HepG2 (cell line): ENCODE data around the gene PRKAG1. TPM values are rescaled to one million over a fixed set of nuclear protein-coding genes. Genes with fewer than 3 reads are reported as not detected.

Experiments used
- AHR ChIP-seq: IDR thresholded peaks from 2 replicates; pipeline ENCODE4 v1.6.1; 2018; ENCODE audit warnings: missing genetic modification reagents, missing compliant biosample characterization
- ATF3 ChIP-seq: sonication (generic); formaldehyde crosslinking; IDR thresholded peaks from 2 replicates; pipeline ENCODE4 v1.4.0; 2020; ENCODE audit warnings: missing genetic modification reagents
- HDAC2 ChIP-seq: sonication (generic); formaldehyde crosslinking; IDR thresholded peaks from 2 replicates; pipeline ENCODE4 v1.4.0; 2020; ENCODE audit warnings: missing genetic modification reagents
- JUN ChIP-seq: sonication (generic); formaldehyde crosslinking; IDR thresholded peaks from 2 replicates; pipeline ENCODE4 v1.4.0; 2020; ENCODE audit warnings: mild to moderate bottlenecking, missing genetic modification reagents
- KAT8 ChIP-seq: IDR thresholded peaks from 2 replicates; pipeline ENCODE4 v1.6.1; 2016; ENCODE audit warnings: missing genetic modification reagents, missing compliant biosample characterization
- LCORL ChIP-seq, 2 experiments: fragments of 450-650 bp in 1 of 2; sonication (generic) in 1 of 2; formaldehyde crosslinking in 1 of 2; IDR thresholded peaks; 2 replicates each; pipeline versions ENCODE4 v1.5.0 to v1.6.1; 2017 to 2020; ENCODE audit warnings: antibody characterized with exemption in 1 of 2, missing genetic modification reagents in 1 of 2
- MTF2 ChIP-seq: sonication (generic); formaldehyde crosslinking; IDR thresholded peaks from 2 replicates; pipeline ENCODE4 v1.5.0; 2020; ENCODE audit warnings: missing genetic modification reagents, borderline replicate concordance
- SRF ChIP-seq: IDR thresholded peaks from 2 replicates; pipeline ENCODE4 v1.6.1; 2011; ENCODE audit warnings: mild to moderate bottlenecking, low read depth, low read length, moderate library complexity
- TOPORS ChIP-seq: sonication (generic); formaldehyde crosslinking; IDR thresholded peaks from 2 replicates; pipeline ENCODE4 v1.8.0; 2023; ENCODE audit warnings: mild to moderate bottlenecking, missing genetic modification reagents
- ZBTB42 ChIP-seq: sonication (generic); formaldehyde crosslinking; IDR thresholded peaks from 2 replicates; pipeline ENCODE4 v1.5.0; 2020; ENCODE audit warnings: mild to moderate bottlenecking, missing genetic modification reagents
- ZC3H13 ChIP-seq: sonication (generic); formaldehyde crosslinking; IDR thresholded peaks from 2 replicates; pipeline ENCODE4 v1.8.1; 2023; ENCODE audit warnings: mild to moderate bottlenecking, missing genetic modification reagents, moderate library complexity
- ZNF350 ChIP-seq: sonication (generic); formaldehyde crosslinking; IDR thresholded peaks from 2 replicates; pipeline ENCODE4 v1.4.0; 2020; ENCODE audit warnings: mild to moderate bottlenecking, low read depth, missing genetic modification reagents, borderline replicate concordance
- ZNF496 ChIP-seq: sonication (generic); formaldehyde crosslinking; IDR thresholded peaks from 2 replicates; pipeline ENCODE4 v1.8.1; 2023; ENCODE audit warnings: mild to moderate bottlenecking, moderate library complexity, missing genetic modification reagents; ENCODE audit not compliant: insufficient replicate concordance
- ZXDC ChIP-seq: sonication (generic); formaldehyde crosslinking; IDR thresholded peaks from 2 replicates; pipeline ENCODE4 v1.5.0; 2020; ENCODE audit warnings: mild to moderate bottlenecking, missing genetic modification reagents
- ZZZ3 ChIP-seq: sonication (generic); formaldehyde crosslinking; IDR thresholded peaks from 2 replicates; pipeline ENCODE4 v1.4.0; 2020; ENCODE audit warnings: missing genetic modification reagents, mild to moderate bottlenecking, borderline replicate concordance
- polyA plus RNA-seq, 8 experiments: library from polyadenylated mRNA; depleted of rRNA in 3 of 8; stranded (reverse) in 7 of 8; unstranded in 1 of 8; fragments of >200 nt; fragmentation: Illumina TruSeq in 4 of 8; extraction: Trizol in 4 of 8; gene quantifications; 2 replicates each; pipeline versions ENCODE4 v1.2.1 to v1.2.3, GENCODE V29; 2011 to 2016; ENCODE audit warnings: low read depth in 4 of 8, missing spikeins in 1 of 8, mixed read lengths in 1 of 8; ENCODE audit not compliant: insufficient read depth in 1 of 8
- total RNA-seq, 5 experiments: library from RNA; depleted of rRNA; stranded (reverse); fragments of >200 nt; fragmentation: Illumina TruSeq; extraction: Trizol; gene quantifications; 2 replicates each; pipeline ENCODE4 v1.2.3, GENCODE V29; 2016; ENCODE audit warnings: low read depth in 1 of 5
- TF ChIP-seq, protein P1 (sequence below): sonication (generic); formaldehyde crosslinking; IDR thresholded peaks from 2 replicates; pipeline ENCODE4 v1.8.0; 2023; ENCODE audit warnings: mild to moderate bottlenecking, missing genetic modification reagents
- TF ChIP-seq, protein P2 (sequence below): sonication (generic); formaldehyde crosslinking; IDR thresholded peaks from 2 replicates; pipeline ENCODE4 v1.5.1; 2020; ENCODE audit warnings: mild to moderate bottlenecking, missing genetic modification reagents, borderline replicate concordance

Gene PRKAG1
- total and polyA plus RNA-seq, 2 of the 13 experiments (the other 11 are each of a cell fraction or from before 2014, with no cell fraction given) = 26.1 to 32.8 TPM

DNA sequence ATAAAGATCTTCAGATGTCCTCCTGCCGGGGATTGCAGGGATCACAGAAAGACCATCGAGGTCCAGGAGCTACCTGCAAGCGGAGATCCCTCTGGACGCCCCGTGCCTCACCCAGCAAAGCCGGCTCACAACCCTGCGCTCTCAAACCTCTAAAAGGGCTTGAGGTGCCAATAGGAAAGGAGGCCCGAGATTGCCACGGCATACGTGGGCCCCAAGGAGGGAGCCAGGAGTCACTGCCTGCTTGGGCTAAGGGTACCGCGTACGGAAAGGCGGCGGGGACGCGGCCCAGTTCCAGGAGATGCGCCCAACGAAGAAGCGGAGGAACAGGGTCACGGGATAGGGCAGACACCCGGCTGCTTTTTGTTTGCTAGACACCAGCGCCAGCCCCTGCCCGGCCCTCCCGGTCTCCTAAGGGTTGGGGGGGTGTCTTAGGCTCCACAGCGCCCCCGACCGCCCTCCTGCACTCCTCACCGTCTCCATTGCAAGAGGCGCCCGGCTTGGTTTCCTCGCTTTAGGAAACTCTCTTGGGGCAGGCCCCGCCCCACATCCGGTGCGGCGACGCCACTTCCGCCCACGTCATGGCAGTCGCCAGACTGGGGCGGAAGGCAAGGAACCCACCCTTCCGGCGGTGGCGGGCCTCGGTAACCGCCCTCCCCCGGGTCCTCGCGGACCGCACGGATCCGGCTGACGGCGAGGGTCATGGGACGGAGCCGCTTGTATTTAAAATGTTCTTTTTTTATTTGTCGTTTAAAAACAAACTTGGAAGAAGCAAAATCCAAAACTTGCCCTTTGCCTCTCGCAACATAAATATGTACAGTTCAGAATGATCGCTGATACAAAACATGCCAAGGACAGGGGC lies at the start of gene PRKAG1 (continued):
- no peak for TF ChIP-seq LCORL (IDR thresholded peaks at IDR 0.05)
- TF ChIP-seq LCORL (CRISPR knock-in tag; IDR thresholded peaks at IDR 0.05) = peak; percentile 81; the same call in 1 of the 2 replicates
- no peak for TF ChIP-seq ZNF496 (CRISPR knock-in tag)
- TF ChIP-seq ZXDC (CRISPR knock-in tag) = no peak
- TF ChIP-seq JUN (CRISPR knock-in tag) = peak; percentile 40; the same call in 1 of the 2 replicates
- TF ChIP-seq, protein P1, sequence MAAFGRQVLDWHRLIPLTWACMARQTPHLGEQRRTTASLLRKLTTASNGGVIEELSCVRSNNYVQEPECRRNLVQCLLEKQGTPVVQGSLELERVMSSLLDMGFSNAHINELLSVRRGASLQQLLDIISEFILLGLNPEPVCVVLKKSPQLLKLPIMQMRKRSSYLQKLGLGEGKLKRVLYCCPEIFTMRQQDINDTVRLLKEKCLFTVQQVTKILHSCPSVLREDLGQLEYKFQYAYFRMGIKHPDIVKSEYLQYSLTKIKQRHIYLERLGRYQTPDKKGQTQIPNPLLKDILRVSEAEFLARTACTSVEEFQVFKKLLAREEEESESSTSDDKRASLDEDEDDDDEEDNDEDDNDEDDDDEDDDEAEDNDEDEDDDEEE = peak; percentile 19; the same call in 1 of the 2 replicates
- peak; percentile 38; the same call in 1 of the 2 replicates for TF ChIP-seq ZZZ3 (CRISPR knock-in tag)
- peak; percentile 44; the same call in 1 of the 2 replicates for TF ChIP-seq ATF3 (CRISPR knock-in tag)
- 0 out of 2 replicates have a peak, but pooled peaks have one; percentile 44 for TF ChIP-seq SRF
- TF ChIP-seq ZNF350 (CRISPR knock-in tag) = peak; percentile 90
- peak; percentile 94 for TF ChIP-seq ZC3H13
- TF ChIP-seq MTF2 (CRISPR knock-in tag) = no peak
- no peak for TF ChIP-seq AHR
- TF ChIP-seq, protein P2, sequence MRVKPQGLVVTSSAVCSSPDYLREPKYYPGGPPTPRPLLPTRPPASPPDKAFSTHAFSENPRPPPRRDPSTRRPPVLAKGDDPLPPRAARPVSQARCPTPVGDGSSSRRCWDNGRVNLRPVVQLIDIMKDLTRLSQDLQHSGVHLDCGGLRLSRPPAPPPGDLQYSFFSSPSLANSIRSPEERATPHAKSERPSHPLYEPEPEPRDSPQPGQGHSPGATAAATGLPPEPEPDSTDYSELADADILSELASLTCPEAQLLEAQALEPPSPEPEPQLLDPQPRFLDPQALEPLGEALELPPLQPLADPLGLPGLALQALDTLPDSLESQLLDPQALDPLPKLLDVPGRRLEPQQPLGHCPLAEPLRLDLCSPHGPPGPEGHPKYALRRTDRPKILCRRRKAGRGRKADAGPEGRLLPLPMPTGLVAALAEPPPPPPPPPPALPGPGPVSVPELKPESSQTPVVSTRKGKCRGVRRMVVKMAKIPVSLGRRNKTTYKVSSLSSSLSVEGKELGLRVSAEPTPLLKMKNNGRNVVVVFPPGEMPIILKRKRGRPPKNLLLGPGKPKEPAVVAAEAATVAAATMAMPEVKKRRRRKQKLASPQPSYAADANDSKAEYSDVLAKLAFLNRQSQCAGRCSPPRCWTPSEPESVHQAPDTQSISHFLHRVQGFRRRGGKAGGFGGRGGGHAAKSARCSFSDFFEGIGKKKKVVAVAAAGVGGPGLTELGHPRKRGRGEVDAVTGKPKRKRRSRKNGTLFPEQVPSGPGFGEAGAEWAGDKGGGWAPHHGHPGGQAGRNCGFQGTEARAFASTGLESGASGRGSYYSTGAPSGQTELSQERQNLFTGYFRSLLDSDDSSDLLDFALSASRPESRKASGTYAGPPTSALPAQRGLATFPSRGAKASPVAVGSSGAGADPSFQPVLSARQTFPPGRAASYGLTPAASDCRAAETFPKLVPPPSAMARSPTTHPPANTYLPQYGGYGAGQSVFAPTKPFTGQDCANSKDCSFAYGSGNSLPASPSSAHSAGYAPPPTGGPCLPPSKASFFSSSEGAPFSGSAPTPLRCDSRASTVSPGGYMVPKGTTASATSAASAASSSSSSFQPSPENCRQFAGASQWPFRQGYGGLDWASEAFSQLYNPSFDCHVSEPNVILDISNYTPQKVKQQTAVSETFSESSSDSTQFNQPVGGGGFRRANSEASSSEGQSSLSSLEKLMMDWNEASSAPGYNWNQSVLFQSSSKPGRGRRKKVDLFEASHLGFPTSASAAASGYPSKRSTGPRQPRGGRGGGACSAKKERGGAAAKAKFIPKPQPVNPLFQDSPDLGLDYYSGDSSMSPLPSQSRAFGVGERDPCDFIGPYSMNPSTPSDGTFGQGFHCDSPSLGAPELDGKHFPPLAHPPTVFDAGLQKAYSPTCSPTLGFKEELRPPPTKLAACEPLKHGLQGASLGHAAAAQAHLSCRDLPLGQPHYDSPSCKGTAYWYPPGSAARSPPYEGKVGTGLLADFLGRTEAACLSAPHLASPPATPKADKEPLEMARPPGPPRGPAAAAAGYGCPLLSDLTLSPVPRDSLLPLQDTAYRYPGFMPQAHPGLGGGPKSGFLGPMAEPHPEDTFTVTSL (CRISPR knock-in tag) = 0 out of 2 replicates have a peak, but pooled peaks have one; percentile 18
- peak; percentile 65; the same call in 1 of the 2 replicates for TF ChIP-seq TOPORS
- peak; percentile 97 for TF ChIP-seq KAT8 (CRISPR knock-in tag)
- peak; percentile 44; the same call in 1 of the 2 replicates for TF ChIP-seq HDAC2 (CRISPR knock-in tag)
- TF ChIP-seq ZBTB42 (CRISPR knock-in tag) = no peak
